Ishikawa (cell line): ENCODE measurements around the gene BBS9.

ENCODE experiments used
- CEBPB ChIP-seq: IDR thresholded peaks from 2 replicates; pipeline ENCODE4 v1.6.1; 2012
- CREB1 ChIP-seq: IDR thresholded peaks from 2 replicates; pipeline ENCODE4 v1.6.1; 2012; ENCODE audit warnings: low read depth
- EGR1 ChIP-seq: IDR thresholded peaks from 2 replicates; pipeline ENCODE4 v1.6.1; 2012
- EP300 ChIP-seq: IDR thresholded peaks from 2 replicates; pipeline ENCODE4 v1.6.1; 2012; ENCODE audit warnings: borderline replicate concordance
- FOXM1 ChIP-seq: IDR thresholded peaks from 2 replicates; pipeline ENCODE4 v1.6.1; 2012; ENCODE audit warnings: low read depth, borderline replicate concordance
- NFIC ChIP-seq: IDR thresholded peaks from 2 replicates; pipeline ENCODE4 v1.6.1; 2012
- RAD21 ChIP-seq: IDR thresholded peaks from 2 replicates; pipeline ENCODE4 v1.6.1; 2012; ENCODE audit warnings: low read depth
- TAF1 ChIP-seq: IDR thresholded peaks from 2 replicates; pipeline ENCODE4 v1.6.1; 2012; ENCODE audit warnings: low read depth, mild to moderate bottlenecking
- TCF12 ChIP-seq: IDR thresholded peaks from 2 replicates; pipeline ENCODE4 v1.6.1; 2012; ENCODE audit warnings: low read depth
- TEAD4 ChIP-seq: IDR thresholded peaks from 2 replicates; pipeline ENCODE4 v1.6.1; 2012
- USF1 ChIP-seq: IDR thresholded peaks from 2 replicates; pipeline ENCODE4 v1.6.1; 2012
- YY1 ChIP-seq: IDR thresholded peaks from 2 replicates; pipeline ENCODE4 v1.6.1; 2012; ENCODE audit warnings: low read depth
- ZBTB7A ChIP-seq: IDR thresholded peaks from 2 replicates; pipeline ENCODE4 v1.6.1; 2012; ENCODE audit warnings: low read depth
- TF ChIP-seq, protein P1 (sequence below): IDR thresholded peaks from 2 replicates; pipeline ENCODE4 v1.6.1; 2012
- TF ChIP-seq, protein P2 (sequence below): IDR thresholded peaks from 2 replicates; pipeline ENCODE4 v1.6.1; 2012; ENCODE audit warnings: low read depth, mild to moderate bottlenecking

BBS9 gene

GRCh38 chr7:33428415-33428814 lies 299.1 kb downstream of the BBS9 start:
- TF ChIP-seq YY1: no peak
- no peak for TF ChIP-seq TEAD4
- TF ChIP-seq, protein P1, sequence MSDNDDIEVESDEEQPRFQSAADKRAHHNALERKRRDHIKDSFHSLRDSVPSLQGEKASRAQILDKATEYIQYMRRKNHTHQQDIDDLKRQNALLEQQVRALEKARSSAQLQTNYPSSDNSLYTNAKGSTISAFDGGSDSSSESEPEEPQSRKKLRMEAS: no peak
- no peak for TF ChIP-seq TAF1
- TF ChIP-seq EP300: no peak
- TF ChIP-seq ZBTB7A: no peak
- TF ChIP-seq CREB1: no peak
- no peak for TF ChIP-seq TCF12
- no peak for TF ChIP-seq RAD21
- TF ChIP-seq USF1: no peak
- TF ChIP-seq CEBPB: no peak
- TF ChIP-seq EGR1: no peak
- TF ChIP-seq, protein P2, sequence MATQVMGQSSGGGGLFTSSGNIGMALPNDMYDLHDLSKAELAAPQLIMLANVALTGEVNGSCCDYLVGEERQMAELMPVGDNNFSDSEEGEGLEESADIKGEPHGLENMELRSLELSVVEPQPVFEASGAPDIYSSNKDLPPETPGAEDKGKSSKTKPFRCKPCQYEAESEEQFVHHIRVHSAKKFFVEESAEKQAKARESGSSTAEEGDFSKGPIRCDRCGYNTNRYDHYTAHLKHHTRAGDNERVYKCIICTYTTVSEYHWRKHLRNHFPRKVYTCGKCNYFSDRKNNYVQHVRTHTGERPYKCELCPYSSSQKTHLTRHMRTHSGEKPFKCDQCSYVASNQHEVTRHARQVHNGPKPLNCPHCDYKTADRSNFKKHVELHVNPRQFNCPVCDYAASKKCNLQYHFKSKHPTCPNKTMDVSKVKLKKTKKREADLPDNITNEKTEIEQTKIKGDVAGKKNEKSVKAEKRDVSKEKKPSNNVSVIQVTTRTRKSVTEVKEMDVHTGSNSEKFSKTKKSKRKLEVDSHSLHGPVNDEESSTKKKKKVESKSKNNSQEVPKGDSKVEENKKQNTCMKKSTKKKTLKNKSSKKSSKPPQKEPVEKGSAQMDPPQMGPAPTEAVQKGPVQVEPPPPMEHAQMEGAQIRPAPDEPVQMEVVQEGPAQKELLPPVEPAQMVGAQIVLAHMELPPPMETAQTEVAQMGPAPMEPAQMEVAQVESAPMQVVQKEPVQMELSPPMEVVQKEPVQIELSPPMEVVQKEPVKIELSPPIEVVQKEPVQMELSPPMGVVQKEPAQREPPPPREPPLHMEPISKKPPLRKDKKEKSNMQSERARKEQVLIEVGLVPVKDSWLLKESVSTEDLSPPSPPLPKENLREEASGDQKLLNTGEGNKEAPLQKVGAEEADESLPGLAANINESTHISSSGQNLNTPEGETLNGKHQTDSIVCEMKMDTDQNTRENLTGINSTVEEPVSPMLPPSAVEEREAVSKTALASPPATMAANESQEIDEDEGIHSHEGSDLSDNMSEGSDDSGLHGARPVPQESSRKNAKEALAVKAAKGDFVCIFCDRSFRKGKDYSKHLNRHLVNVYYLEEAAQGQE: no peak

GRCh38 chr7:33431543-33431942 lies 302.2 kb downstream of the BBS9 start:
- TF ChIP-seq TEAD4: no peak
- no peak for TF ChIP-seq CEBPB
- TF ChIP-seq TCF12: no peak
- TF ChIP-seq EGR1: no peak
- TF ChIP-seq NFIC: no peak
- no peak for TF ChIP-seq YY1
- TF ChIP-seq CREB1: no peak
- TF ChIP-seq, protein P1: no peak
- TF ChIP-seq, protein P2: no peak

DNA sequence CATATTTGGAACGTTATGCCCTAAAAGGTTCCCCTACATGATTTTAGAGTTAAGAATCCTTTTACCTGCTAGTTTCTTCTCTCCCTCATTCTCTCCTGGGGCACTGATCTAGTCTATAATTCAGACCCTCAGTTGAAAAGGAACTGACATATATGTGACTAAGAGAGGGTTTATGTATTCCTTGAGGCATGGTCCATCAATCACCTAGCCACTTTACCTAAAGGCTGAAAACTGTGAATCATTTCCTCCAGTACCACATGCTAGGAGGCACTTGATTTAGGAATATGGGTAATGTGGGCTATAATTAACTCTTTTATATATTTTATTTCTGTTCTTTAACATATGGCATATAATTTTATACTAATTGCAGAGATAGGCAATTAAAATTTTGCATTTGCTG lies 303.5 kb downstream of the BBS9 start:
- TF ChIP-seq RAD21 (no peak), EP300 (no peak), TAF1 (no peak), USF1 (no peak), YY1 (no peak), TCF12 (no peak), CREB1 (no peak)

DNA sequence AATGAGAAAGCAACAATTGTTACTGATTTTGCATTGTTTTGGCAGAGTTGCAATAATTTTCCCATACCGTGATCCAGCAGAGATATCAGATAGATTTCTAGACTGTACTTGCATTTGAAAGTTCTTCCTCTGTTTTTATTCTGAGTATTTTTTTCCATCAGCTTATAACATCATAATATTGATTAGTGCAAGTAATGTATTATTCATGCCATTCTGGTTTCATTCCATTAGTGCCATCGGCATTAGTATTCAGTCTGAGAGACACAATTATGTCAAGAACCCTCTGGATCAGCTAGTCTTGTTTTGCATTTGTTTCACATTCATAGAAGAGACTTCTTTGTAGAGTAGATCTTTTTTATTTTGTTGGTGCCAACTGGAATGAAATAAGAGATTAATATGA lies 304.0 kb downstream of the BBS9 start:
- no peak for TF ChIP-seq EGR1
- TF ChIP-seq TCF12: no peak
- no peak for TF ChIP-seq ZBTB7A
- TF ChIP-seq USF1: no peak
- TF ChIP-seq NFIC: no peak
- no peak for TF ChIP-seq CEBPB
- TF ChIP-seq, protein P2: no peak
- no peak for TF ChIP-seq EP300
- TF ChIP-seq, protein P1: no peak
- TF ChIP-seq FOXM1: no peak
- no peak for TF ChIP-seq RAD21
- TF ChIP-seq TAF1: no peak
- no peak for TF ChIP-seq TEAD4
